Upper lobe of left lung (tissue), 6 donors: ENCODE results near the gene AADAT. TPM values are rescaled to one million over a fixed set of nuclear protein-coding genes. Genes with fewer than 3 reads are reported as not detected.
"Not testable (repeated sequence)": the region's sequence is repeated elsewhere in the genome, so short reads cannot be mapped to it uniquely, and the experiment has no call there.

Source experiments
- ATAC-seq, 2 donors: fragments of 200-7000 bp; cut with Tn5 transposase; one replicate each; pipeline ENCODE4 v1.9.1; 2022; ENCODE audit warnings: mild to moderate bottlenecking in 2 of 2, moderate library complexity in 2 of 2; ENCODE audit not compliant: low FRiP score in 2 of 2
- DNase-seq, 2 donors: peaks; one replicate each; pipeline ENCODE4 v3.0.0-alpha.2; 2019 to 2020
- H3K27ac ChIP-seq, 4 donors: fragments of 200-600 bp; sonication (generic); one replicate each; pipeline ENCODE4 v1.5.1; 2016 to 2019
- H3K27me3 ChIP-seq, 4 donors: fragments of 200-600 bp; sonication (generic); one replicate each; pipeline ENCODE4 v1.5.1; 2017 to 2019
- H3K36me3 ChIP-seq, 4 donors: fragments of 200-600 bp; sonication (generic); one replicate each; pipeline ENCODE4 v1.5.1; 2016 to 2019
- H3K4me1 ChIP-seq, 4 donors: fragments of 200-600 bp; sonication (generic); one replicate each; pipeline ENCODE4 v1.5.1; 2018 to 2019
- H3K4me3 ChIP-seq, 4 donors: fragments of 200-600 bp; sonication (generic); one replicate each; pipeline ENCODE4 v1.5.1; 2017 to 2019; ENCODE audit warnings: mild to moderate bottlenecking in 2 of 4, moderate library complexity in 1 of 4
- H3K9me3 ChIP-seq, 4 donors: fragments of 200-600 bp; sonication (generic); one replicate each; pipeline ENCODE4 v1.5.1; 2018 to 2019
- CTCF ChIP-seq, 6 experiments: fragments of 450-650 bp in 4 of 6; fragments of 200-600 bp in 2 of 6; sonication (generic) in 2 of 6; IDR thresholded peaks; one replicate each; pipeline ENCODE4 v1.5.1; 2016 to 2019; ENCODE audit warnings: antibody characterized with exemption in 6 of 6
- EP300 ChIP-seq, 4 donors: sonication (generic); formaldehyde crosslinking; IDR thresholded peaks; one replicate each; pipeline ENCODE4 v1.5.1; 2017; ENCODE audit warnings: antibody characterized with exemption in 4 of 4, control low read depth in 2 of 4
- POLR2A ChIP-seq, 4 donors: fragments of 450-650 bp; IDR thresholded peaks; one replicate each; pipeline ENCODE4 v1.5.1; 2016 to 2017; ENCODE audit warnings: antibody characterized with exemption in 4 of 4, mild to moderate bottlenecking in 2 of 4
- POLR2AphosphoS5 ChIP-seq, 2 donors: sonication (generic); formaldehyde crosslinking; IDR thresholded peaks; one replicate each; pipeline ENCODE4 v1.5.1; 2017; ENCODE audit warnings: antibody characterized with exemption in 2 of 2
- WGBS, 2 donors: methylation state at CpG; one replicate each; pipeline ENCODE4 v1.1.5; 2017 to 2018; 5-methylcytosine and 5-hydroxymethylcytosine counted together
- total RNA-seq, 6 donors: library from RNA; depleted of rRNA in 4 of 6; stranded (reverse); fragments of >200 nt in 4 of 6; gene quantifications; one replicate each; pipeline versions ENCODE4 v1.1.0 to v1.2.1, GENCODE V29; 2016 to 2021
- donor health status: DM: no; HTN: no; CAD: no; lungs with moderate emphysema.
- donor health status: DM: no; HTN: yes; CAD: no; lungs with severe emphysema.

The AADAT gene
- total RNA-seq, 6 donors from 2014 or later, result 4.8 to 16.8 (median 7.4) TPM

GRCh38 chr4:170114636-170115035 lies 24.9 kb upstream of the AADAT start:
- TF ChIP-seq POLR2AphosphoS5 (IDR thresholded peaks at IDR 0.05), result no peak
- no peak for TF ChIP-seq EP300 (IDR thresholded peaks at IDR 0.05)
- TF ChIP-seq POLR2A (IDR thresholded peaks at IDR 0.05), result no peak
- no peak for TF ChIP-seq CTCF (IDR thresholded peaks at IDR 0.05)
- Histone ChIP-seq H3K27ac (no peak overlapping the region), H3K9me3 (no peaks in the 10 kb centered on the region), H3K27me3 (no peaks in the 10 kb centered on the region), H3K36me3 (no peaks in the 10 kb centered on the region), H3K4me1 (no peaks in the 10 kb centered on the region), H3K4me3 (no peak overlapping the region)
- 81 to 87% methylated on average over 4 of the region's 4 CpGs for WGBS, 2 donors
- ATAC-seq, result no peak
- DNase-seq, result no peak

- not testable (repeated sequence) for DNase-seq, H3K9me3 ChIP-seq, H3K27ac ChIP-seq, ATAC-seq, H3K27me3 ChIP-seq, H3K4me1 ChIP-seq, H3K36me3 ChIP-seq, H3K4me3 ChIP-seq
- 26 to 47% methylated on average over 1 of the region's 1 CpG for WGBS, 2 donors
These were observed 24.4 kb upstream of the AADAT start for GRCh38 chr4:170114183-170114582.

GRCh38 chr4:170111546-170111945 lies 21.8 kb upstream of the AADAT start:
- DNase-seq, result no peak
- Histone ChIP-seq H3K9me3 (no peaks in the 10 kb centered on the region), H3K27ac (no peak overlapping the region), H3K4me1 (peaks cover 0 to 8% (median 0%) of the 10 kb centered on the region in 4 donors), H3K36me3 (no peaks in the 10 kb centered on the region), H3K4me3 (no peak overlapping the region), H3K27me3 (no peaks in the 10 kb centered on the region)
- TF ChIP-seq POLR2AphosphoS5 (IDR thresholded peaks at IDR 0.05) (no peak), CTCF (IDR thresholded peaks at IDR 0.05) (no peak), EP300 (IDR thresholded peaks at IDR 0.05) (no peak), POLR2A (IDR thresholded peaks at IDR 0.05) (no peak)
- 91% methylated on average over 3 of the region's 3 CpGs for WGBS, 2 donors
- ATAC-seq, result no peak

GRCh38 chr4:170111085-170111484 lies 21.3 kb upstream of the AADAT start:
- Histone ChIP-seq H3K9me3 (no peaks in the 10 kb centered on the region), H3K4me1 (peaks cover 0 to 10% (median 0%) of the 10 kb centered on the region in 4 donors), H3K36me3 (no peaks in the 10 kb centered on the region), H3K4me3 (no peak overlapping the region), H3K27me3 (no peaks in the 10 kb centered on the region), H3K27ac (no peak overlapping the region)
- WGBS, 2 donors, result 69 to 81% methylated on average over 2 of the region's 2 CpGs
- no peak for ATAC-seq
- no peak for DNase-seq
- TF ChIP-seq CTCF (IDR thresholded peaks at IDR 0.05), result no peak
- no peak for TF ChIP-seq EP300 (IDR thresholded peaks at IDR 0.05)
- no peak for TF ChIP-seq POLR2A (IDR thresholded peaks at IDR 0.05)
- TF ChIP-seq POLR2AphosphoS5 (IDR thresholded peaks at IDR 0.05), result no peak

- DNase-seq (no peak), ATAC-seq (no peak)
- no peaks in the 10 kb centered on the region for H3K9me3 ChIP-seq
- WGBS, 2 donors, result 45 to 73% methylated on average over 5 of the region's 5 CpGs
- no peak overlapping the region for H3K27ac ChIP-seq
- no peak for TF ChIP-seq CTCF (IDR thresholded peaks at IDR 0.05)
- TF ChIP-seq EP300 (IDR thresholded peaks at IDR 0.05), result no peak
- no peak for TF ChIP-seq POLR2AphosphoS5 (IDR thresholded peaks at IDR 0.05)
- TF ChIP-seq POLR2A (IDR thresholded peaks at IDR 0.05), result no peak
- peaks cover 0 to 10% (median 0%) of the 10 kb centered on the region in 4 donors for H3K4me1 ChIP-seq
- no peaks in the 10 kb centered on the region for H3K27me3 ChIP-seq
- no peaks in the 10 kb centered on the region for H3K36me3 ChIP-seq
- H3K4me3 ChIP-seq, result no peak overlapping the region
These were observed 20.5 kb upstream of the AADAT start for GRCh38 chr4:170110285-170110672.
